DOHH2 (cell line): Measurements from ENCODE around the gene SLC44A3.

Source experiments
- H3F3A ChIP-seq: fragments of 200-600 bp; sonication (generic), shearing (Covaris generic); 2 replicates; pipeline ENCODE4 v1.6.0; 2016; ENCODE audit warnings: antibody characterized with exemption, mild to moderate bottlenecking; ENCODE audit not compliant: control insufficient read depth, insufficient read depth
- H3K27ac ChIP-seq: fragments of 200-600 bp; sonication (generic); 2 replicates; pipeline ENCODE4 v1.5.1; 2014; ENCODE audit warnings: low read depth, mild to moderate bottlenecking, low read length, moderate library complexity
- H3K27me3 ChIP-seq: fragments of 200-600 bp; sonication (generic); 2 replicates; pipeline ENCODE4 v1.6.1; 2014; ENCODE audit warnings: mild to moderate bottlenecking, low read length, mixed read lengths; ENCODE audit not compliant: control insufficient read depth
- H3K36me3 ChIP-seq: fragments of 200-600 bp; sonication (generic); 2 replicates; pipeline ENCODE4 v1.6.1; 2014; ENCODE audit warnings: mild to moderate bottlenecking, low read length, moderate library complexity, mixed read lengths; ENCODE audit not compliant: control insufficient read depth
- H3K4me1 ChIP-seq: fragments of 200-600 bp; sonication (generic); 2 replicates; pipeline ENCODE4 v1.6.1; 2014; ENCODE audit warnings: mild to moderate bottlenecking, low read length, mixed read lengths; ENCODE audit not compliant: control insufficient read depth
- H3K4me2 ChIP-seq: fragments of 200-600 bp; sonication (generic); 2 replicates; pipeline ENCODE4 v1.6.0; 2014; ENCODE audit warnings: mild to moderate bottlenecking, low read length, moderate library complexity
- H3K4me3 ChIP-seq: fragments of 200-600 bp; sonication (generic); 2 replicates; pipeline ENCODE4 v1.5.1; 2014; ENCODE audit warnings: mild to moderate bottlenecking, low read length, mixed read lengths
- H3K79me2 ChIP-seq: fragments of 200-600 bp; sonication (generic); 2 replicates; pipeline ENCODE4 v1.6.1; 2014; ENCODE audit warnings: mild to moderate bottlenecking, low read length, mixed read lengths; ENCODE audit not compliant: control insufficient read depth
- H3K9me2 ChIP-seq: fragments of 200-600 bp; sonication (generic); replicated peaks from 2 replicates; pipeline ENCODE4 v1.6.1; 2014; ENCODE audit warnings: mild to moderate bottlenecking, low read length, mixed read lengths; ENCODE audit not compliant: control insufficient read depth
- H3K9me3 ChIP-seq: fragments of 200-600 bp; sonication (generic); 2 replicates; pipeline ENCODE4 v1.6.1; 2014; ENCODE audit warnings: antibody characterized with exemption, low read length, mixed read lengths; ENCODE audit not compliant: control insufficient read depth, insufficient read depth
- H4K20me1 ChIP-seq: fragments of 200-600 bp; sonication (generic); 2 replicates; pipeline ENCODE4 v1.6.0; 2014; ENCODE audit warnings: low read depth, mild to moderate bottlenecking, antibody characterized with exemption, low read length, moderate library complexity; ENCODE audit not compliant: control insufficient read depth, insufficient read depth
- EZH2phosphoT487 ChIP-seq: fragments of 200-600 bp; sonication (generic); IDR thresholded peaks from 2 replicates; pipeline ENCODE4 v1.6.1; 2017; ENCODE audit warnings: borderline replicate concordance, mild to moderate bottlenecking, antibody characterized with exemption, low read length, moderate library complexity, mixed read lengths
- TF ChIP-seq, protein P1 (sequence below): fragments of 200-600 bp; sonication (generic); IDR thresholded peaks from one replicate; pipeline ENCODE4 v1.5.1; 2014; ENCODE audit warnings: antibody characterized with exemption, mild to moderate bottlenecking, low read depth, low read length; ENCODE audit not compliant: poor library complexity, severe bottlenecking

The SLC44A3 gene, protein sequence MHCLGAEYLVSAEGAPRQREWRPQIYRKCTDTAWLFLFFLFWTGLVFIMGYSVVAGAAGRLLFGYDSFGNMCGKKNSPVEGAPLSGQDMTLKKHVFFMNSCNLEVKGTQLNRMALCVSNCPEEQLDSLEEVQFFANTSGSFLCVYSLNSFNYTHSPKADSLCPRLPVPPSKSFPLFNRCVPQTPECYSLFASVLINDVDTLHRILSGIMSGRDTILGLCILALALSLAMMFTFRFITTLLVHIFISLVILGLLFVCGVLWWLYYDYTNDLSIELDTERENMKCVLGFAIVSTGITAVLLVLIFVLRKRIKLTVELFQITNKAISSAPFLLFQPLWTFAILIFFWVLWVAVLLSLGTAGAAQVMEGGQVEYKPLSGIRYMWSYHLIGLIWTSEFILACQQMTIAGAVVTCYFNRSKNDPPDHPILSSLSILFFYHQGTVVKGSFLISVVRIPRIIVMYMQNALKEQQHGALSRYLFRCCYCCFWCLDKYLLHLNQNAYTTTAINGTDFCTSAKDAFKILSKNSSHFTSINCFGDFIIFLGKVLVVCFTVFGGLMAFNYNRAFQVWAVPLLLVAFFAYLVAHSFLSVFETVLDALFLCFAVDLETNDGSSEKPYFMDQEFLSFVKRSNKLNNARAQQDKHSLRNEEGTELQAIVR

GRCh38 chr1:94819945-94820746, at the start of gene SLC44A3:
SLC44A3 (plus strand) TSS chr1:94820357; CDS start chr1:94820452, 95 bp downstream.
- H4K20me1 ChIP-seq, result no peaks in the 10 kb centered on the region
- H3K9me2 ChIP-seq, result no peaks in the 10 kb centered on the region
- no peaks in the 10 kb centered on the region for H3K79me2 ChIP-seq
- no peaks in the 10 kb centered on the region for H3K9me3 ChIP-seq
- H3K27ac ChIP-seq, result no peak within 1 kb of the TSS
- H3K4me2 ChIP-seq, result no peak within 1 kb of the TSS
- no peaks in the 10 kb centered on the region for H3K4me1 ChIP-seq
- TF ChIP-seq, protein P1, sequence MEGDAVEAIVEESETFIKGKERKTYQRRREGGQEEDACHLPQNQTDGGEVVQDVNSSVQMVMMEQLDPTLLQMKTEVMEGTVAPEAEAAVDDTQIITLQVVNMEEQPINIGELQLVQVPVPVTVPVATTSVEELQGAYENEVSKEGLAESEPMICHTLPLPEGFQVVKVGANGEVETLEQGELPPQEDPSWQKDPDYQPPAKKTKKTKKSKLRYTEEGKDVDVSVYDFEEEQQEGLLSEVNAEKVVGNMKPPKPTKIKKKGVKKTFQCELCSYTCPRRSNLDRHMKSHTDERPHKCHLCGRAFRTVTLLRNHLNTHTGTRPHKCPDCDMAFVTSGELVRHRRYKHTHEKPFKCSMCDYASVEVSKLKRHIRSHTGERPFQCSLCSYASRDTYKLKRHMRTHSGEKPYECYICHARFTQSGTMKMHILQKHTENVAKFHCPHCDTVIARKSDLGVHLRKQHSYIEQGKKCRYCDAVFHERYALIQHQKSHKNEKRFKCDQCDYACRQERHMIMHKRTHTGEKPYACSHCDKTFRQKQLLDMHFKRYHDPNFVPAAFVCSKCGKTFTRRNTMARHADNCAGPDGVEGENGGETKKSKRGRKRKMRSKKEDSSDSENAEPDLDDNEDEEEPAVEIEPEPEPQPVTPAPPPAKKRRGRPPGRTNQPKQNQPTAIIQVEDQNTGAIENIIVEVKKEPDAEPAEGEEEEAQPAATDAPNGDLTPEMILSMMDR, result no peak
- peak; percentile 81; the same call in 1 of the 2 replicates for TF ChIP-seq EZH2phosphoT487
- no peaks in the 10 kb centered on the region for H3K36me3 ChIP-seq
- H3K4me3 ChIP-seq, result peak within 1 kb of the TSS; percentile 18; the same call in 1 of the 2 replicates
- no peaks in the 10 kb centered on the region for H3F3A ChIP-seq
- peaks cover 30% of the 10 kb centered on the region for H3K27me3 ChIP-seq

GRCh38 chr1:94772230-94772641, 47.9 kb upstream of the SLC44A3 start:
- Histone ChIP-seq H3K9me3 (no peaks in the 10 kb centered on the region), H3F3A (no peaks in the 10 kb centered on the region), H3K36me3 (no peaks in the 10 kb centered on the region), H3K9me2 (no peaks in the 10 kb centered on the region), H3K27ac (no peak overlapping the region), H4K20me1 (no peaks in the 10 kb centered on the region), H3K4me1 (no peaks in the 10 kb centered on the region; the same call in 1 of the 2 replicates), H3K4me2 (no peak overlapping the region), H3K79me2 (no peaks in the 10 kb centered on the region), H3K27me3 (no peaks in the 10 kb centered on the region), H3K4me3 (no peak overlapping the region)
- TF ChIP-seq EZH2phosphoT487, result no peak
- TF ChIP-seq, protein P1, result no peak

DNA sequence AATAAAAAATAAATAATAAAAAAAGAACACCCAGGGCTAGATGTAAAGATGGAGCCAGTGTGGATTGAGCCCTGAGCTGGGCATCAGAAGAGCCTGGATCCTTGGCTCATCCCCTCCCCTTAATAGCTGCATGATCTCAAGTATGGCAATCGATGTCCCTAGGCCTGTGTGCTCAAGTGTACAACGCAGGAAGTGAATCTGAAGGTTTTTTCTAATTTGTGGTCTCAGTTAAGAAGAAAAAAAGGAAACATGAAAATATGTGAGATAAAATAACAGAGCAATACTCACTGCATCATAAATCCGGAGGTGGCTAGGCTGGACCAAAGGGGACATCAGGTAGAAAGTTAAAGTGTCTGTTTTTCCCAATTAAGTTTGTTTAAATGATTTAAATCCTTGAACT, 47.3 kb upstream of the SLC44A3 start:
- Histone ChIP-seq H3K4me2 (no peak overlapping the region), H3K4me3 (no peak overlapping the region), H3K79me2 (no peaks in the 10 kb centered on the region), H3K4me1 (no peaks in the 10 kb centered on the region; the same call in 1 of the 2 replicates), H3K9me2 (no peaks in the 10 kb centered on the region), H3F3A (no peaks in the 10 kb centered on the region), H3K9me3 (no peaks in the 10 kb centered on the region), H3K27ac (no peak overlapping the region), H4K20me1 (no peaks in the 10 kb centered on the region), H3K36me3 (no peaks in the 10 kb centered on the region), H3K27me3 (no peaks in the 10 kb centered on the region)
- TF ChIP-seq EZH2phosphoT487, result no peak
- TF ChIP-seq, protein P1, result no peak
